Transverse colon (tissue), 4 donors: ENCODE results near the gene PRTN3. TPM values are rescaled to one million over a fixed set of nuclear protein-coding genes. Genes with fewer than 3 reads are reported as not detected.

Experiments
- DNase-seq: peaks from one replicate; pipeline ENCODE4 v3.0.0-alpha.2; 2019
- H3K27ac ChIP-seq, 4 donors: fragments of 200-600 bp; sonication (generic); 2 replicates each; pipeline ENCODE4 v1.5.1; 2016 to 2018; ENCODE audit warnings: inconsistent platforms in 4 of 4
- H3K27me3 ChIP-seq: fragments of 200-600 bp; sonication (generic); 2 replicates; pipeline ENCODE4 v1.5.1; 2017; ENCODE audit warnings: inconsistent platforms
- H3K36me3 ChIP-seq, 4 donors: fragments of 200-600 bp; sonication (generic); 2 replicates each; pipeline ENCODE4 v1.5.1; 2017 to 2019; ENCODE audit warnings: inconsistent platforms in 4 of 4
- H3K4me1 ChIP-seq, 4 donors: fragments of 200-600 bp; sonication (generic); 2 replicates each; pipeline ENCODE4 v1.5.1; 2017 to 2020; ENCODE audit warnings: inconsistent platforms in 4 of 4
- H3K4me3 ChIP-seq, 4 donors: fragments of 200-600 bp; sonication (generic); 1 replicate in 1 of 4; 2 replicates in 3 of 4; pipeline versions ENCODE4 v1.5.1 to v1.6.1; 2017 to 2019; ENCODE audit warnings: inconsistent platforms in 4 of 4
- H3K9me3 ChIP-seq, 2 donors: fragments of 200-600 bp; sonication (generic); 2 replicates each; pipeline ENCODE4 v1.5.1; 2017 to 2019; ENCODE audit warnings: inconsistent platforms in 2 of 2
- EP300 ChIP-seq: sonication (generic); formaldehyde crosslinking; IDR thresholded peaks from one replicate; pipeline ENCODE4 v1.6.1; 2017; ENCODE audit warnings: antibody characterized with exemption, low read depth
- POLR2A ChIP-seq: fragments of 450-650 bp; IDR thresholded peaks from one replicate; pipeline ENCODE4 v1.6.1; 2016; ENCODE audit warnings: antibody characterized with exemption, mild to moderate bottlenecking, moderate library complexity
- POLR2AphosphoS5 ChIP-seq, 3 donors: sonication (generic); formaldehyde crosslinking; IDR thresholded peaks; one replicate each; pipeline ENCODE4 v1.6.1; 2016; ENCODE audit warnings: antibody characterized with exemption in 3 of 3
- WGBS, 2 donors: methylation state at CpG; one replicate each; pipeline ENCODE4 v1.1.5; 2018; ENCODE audit warnings: low coverage in 1 of 2; 5-methylcytosine and 5-hydroxymethylcytosine counted together
- in situ Hi-C, 4 donors: fragments of 200-750 bp; cut with MboI; loops; one replicate each; pipeline versions ENCODE4 v1.15.0 to v1.15.1; 2017; ENCODE audit warnings: low sequenced_read_pairs in 3 of 4, low pct_ligation_motif_present in 1 of 4, low pct_unique_long_range_greater_than_20kb in 1 of 4
- intact Hi-C: fragments of 100-400 bp; cut with DNase I; formaldehyde crosslinking; loops from one replicate; pipeline ENCODE4 v1.15.1; 2023; ENCODE audit warnings: low total_unique reads
- total RNA-seq, 4 donors: library from RNA; depleted of rRNA; stranded (reverse); fragments of >200 nt; gene quantifications; one replicate each; pipeline ENCODE4 v1.1.0, GENCODE V29; 2016
- TF ChIP-seq, protein P1 (sequence below), 5 experiments: fragments of 200-600 bp in 3 of 5; fragments of 450-650 bp in 2 of 5; sonication (generic) in 3 of 5; IDR thresholded peaks; 1 replicate in 2 of 5; 2 replicates in 3 of 5; pipeline ENCODE4 v1.5.1; 2016 to 2017; ENCODE audit warnings: antibody characterized with exemption in 5 of 5, inconsistent platforms in 3 of 5, mild to moderate bottlenecking in 2 of 5, moderate library complexity in 1 of 5

Gene PRTN3
- total RNA-seq, 4 donors from 2014 or later = not detected

DNA sequence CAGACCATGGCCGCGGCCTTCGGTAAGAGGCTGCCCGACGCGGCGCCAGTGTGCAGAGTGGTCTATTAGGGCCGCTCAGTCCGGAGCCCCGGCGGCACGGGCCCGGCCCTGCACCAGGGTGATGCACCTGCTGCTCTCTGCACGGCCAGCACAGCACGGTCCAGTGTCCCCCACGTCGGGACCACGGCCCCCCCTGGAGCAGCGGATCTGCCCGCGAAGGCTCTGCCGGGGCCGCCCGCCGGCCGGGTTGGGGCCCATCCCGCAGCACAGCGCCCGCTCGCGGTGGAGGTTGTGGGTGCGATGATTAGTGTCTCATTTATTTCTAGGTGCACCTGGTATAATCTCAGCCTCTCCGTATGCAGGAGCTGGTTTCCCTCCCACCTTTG is 35.6 kb upstream of the PRTN3 start:
- Histone ChIP-seq H3K27me3 (no peaks in the 10 kb centered on the region), H3K27ac (no peak overlapping the region), H3K9me3 (no peaks in the 10 kb centered on the region), H3K4me1 (peaks cover 31 to 33% (median 32%) of the 10 kb centered on the region in 4 donors), H3K36me3 (peaks cover 0 to 66% (median 47%) of the 10 kb centered on the region in 4 donors), H3K4me3 (no peak overlapping the region)
- intact Hi-C loops = no loop called here
- TF ChIP-seq, protein P1, sequence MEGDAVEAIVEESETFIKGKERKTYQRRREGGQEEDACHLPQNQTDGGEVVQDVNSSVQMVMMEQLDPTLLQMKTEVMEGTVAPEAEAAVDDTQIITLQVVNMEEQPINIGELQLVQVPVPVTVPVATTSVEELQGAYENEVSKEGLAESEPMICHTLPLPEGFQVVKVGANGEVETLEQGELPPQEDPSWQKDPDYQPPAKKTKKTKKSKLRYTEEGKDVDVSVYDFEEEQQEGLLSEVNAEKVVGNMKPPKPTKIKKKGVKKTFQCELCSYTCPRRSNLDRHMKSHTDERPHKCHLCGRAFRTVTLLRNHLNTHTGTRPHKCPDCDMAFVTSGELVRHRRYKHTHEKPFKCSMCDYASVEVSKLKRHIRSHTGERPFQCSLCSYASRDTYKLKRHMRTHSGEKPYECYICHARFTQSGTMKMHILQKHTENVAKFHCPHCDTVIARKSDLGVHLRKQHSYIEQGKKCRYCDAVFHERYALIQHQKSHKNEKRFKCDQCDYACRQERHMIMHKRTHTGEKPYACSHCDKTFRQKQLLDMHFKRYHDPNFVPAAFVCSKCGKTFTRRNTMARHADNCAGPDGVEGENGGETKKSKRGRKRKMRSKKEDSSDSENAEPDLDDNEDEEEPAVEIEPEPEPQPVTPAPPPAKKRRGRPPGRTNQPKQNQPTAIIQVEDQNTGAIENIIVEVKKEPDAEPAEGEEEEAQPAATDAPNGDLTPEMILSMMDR (IDR thresholded peaks at IDR 0.05) = peak in 1 of 5 experiments; percentile 29
- no peak for TF ChIP-seq POLR2AphosphoS5 (IDR thresholded peaks at IDR 0.05)
- in situ Hi-C loops = no loop called here
- WGBS, 2 donors = 95 to 100% methylated on average over 1 to 33 of the region's 33 CpGs
- DNase-seq = no peak

DNA sequence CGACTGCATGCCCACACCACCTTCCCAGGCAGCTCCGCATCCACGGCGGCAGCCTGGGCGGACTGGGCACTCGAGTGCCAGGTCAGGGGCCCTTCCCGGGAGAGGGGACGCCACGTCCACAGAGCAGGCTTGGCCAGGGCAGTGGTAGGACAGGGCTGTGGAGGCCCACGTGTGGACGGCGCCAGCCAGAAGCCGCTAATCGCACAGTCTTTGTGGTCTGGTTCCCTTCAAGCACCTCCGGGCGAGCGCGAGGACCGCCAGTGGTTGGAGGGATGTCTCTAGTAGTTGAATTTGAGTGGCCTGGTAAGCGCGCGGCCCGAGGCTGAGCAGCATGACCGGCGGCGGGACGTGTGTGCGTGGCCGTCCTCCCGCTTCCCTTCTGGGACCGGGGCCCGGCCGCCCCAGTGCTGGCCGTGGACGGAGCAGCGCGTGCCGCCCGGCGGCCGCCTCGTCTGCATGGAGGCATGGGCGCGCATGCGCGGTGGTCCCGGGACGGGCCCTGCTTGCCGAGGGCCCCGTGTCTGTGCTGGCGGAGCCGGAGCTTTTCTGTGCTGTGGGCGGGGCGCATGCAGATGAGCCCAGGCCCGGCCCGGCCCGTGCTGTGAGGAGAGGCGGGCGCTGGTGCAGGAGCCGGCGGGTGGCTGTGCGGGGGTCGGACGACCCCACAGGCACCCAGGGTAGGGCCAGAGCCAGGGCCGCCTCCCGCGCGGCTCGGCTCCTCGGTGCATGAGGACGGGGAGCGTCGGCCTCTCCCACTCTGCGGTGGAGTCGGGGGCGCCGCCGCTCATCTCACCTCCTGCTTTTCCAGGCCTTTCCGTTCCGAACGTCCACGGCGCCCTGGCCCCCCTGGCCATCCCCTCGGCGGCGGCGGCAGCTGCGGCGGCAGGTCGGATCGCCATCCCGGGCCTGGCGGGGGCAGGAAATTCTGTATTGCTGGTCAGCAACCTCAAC is 34.9 kb upstream of the PRTN3 start:
- Histone ChIP-seq H3K27ac (no peak overlapping the region), H3K4me3 (no peak overlapping the region), H3K36me3 (peaks cover 0 to 73% (median 52%) of the 10 kb centered on the region in 4 donors), H3K27me3 (no peaks in the 10 kb centered on the region), H3K4me1 (peaks cover 24 to 26% (median 25%) of the 10 kb centered on the region in 4 donors), H3K9me3 (no peaks in the 10 kb centered on the region)
- in situ Hi-C loops (no loop called here), intact Hi-C loops (no loop called here)
- TF ChIP-seq POLR2A (no peak), EP300 (no peak), POLR2AphosphoS5 (IDR thresholded peaks at IDR 0.05) (no peak)
- TF ChIP-seq, protein P1 (IDR thresholded peaks at IDR 0.05) = no peak
- whole genome bisulfite sequencing, 2 donors = 93 to 96% methylated on average over 8 to 65 of the region's 93 CpGs
- no peak for DNase-seq

DNA sequence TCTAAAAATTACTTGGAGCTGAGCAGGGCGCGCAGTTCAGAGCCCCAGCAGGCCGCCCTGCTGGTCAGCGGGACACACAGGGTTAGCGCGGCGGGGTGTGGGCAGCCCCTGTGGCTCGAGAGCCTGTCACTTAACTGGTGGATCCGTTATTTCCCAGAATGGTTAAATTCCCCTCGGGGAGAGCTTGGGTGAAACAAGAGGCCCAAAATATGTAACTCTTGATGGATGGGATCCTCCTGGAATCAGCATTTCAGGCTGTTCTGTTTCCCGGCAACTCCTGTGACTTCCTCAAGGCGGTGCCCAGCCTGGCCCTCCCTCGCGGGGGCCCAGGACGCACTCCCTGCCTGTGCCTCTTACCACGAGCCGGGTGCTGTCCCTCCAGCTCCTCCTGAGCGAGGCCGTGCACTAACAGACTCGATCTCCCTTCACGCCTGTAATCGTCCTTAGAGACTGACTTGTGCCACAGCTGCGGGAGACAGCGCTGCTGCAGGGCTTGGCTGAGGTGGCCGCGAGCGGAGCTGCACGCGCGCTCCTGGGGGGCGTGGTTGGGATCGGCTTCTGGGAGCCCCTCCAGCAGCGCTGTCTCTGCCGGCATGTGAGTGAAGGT is 33.9 kb upstream of the PRTN3 start:
- no peak for TF ChIP-seq POLR2A
- TF ChIP-seq, protein P1 (IDR thresholded peaks at IDR 0.05) = no peak
- no peak for TF ChIP-seq EP300
- no peak for TF ChIP-seq POLR2AphosphoS5 (IDR thresholded peaks at IDR 0.05)
- DNase-seq = no peak
- H3K4me3 ChIP-seq = no peak overlapping the region
- H3K9me3 ChIP-seq = no peaks in the 10 kb centered on the region
- H3K27me3 ChIP-seq = no peaks in the 10 kb centered on the region
- peaks cover 0 to 84% (median 58%) of the 10 kb centered on the region in 4 donors for H3K36me3 ChIP-seq
- intact Hi-C loops (no loop called here), in situ Hi-C loops (no loop called here)
- H3K4me1 ChIP-seq = peaks cover 13 to 15% (median 15%) of the 10 kb centered on the region in 4 donors
- WGBS, 2 donors = 90% methylated on average over 34 of the region's 34 CpGs; no CpG with 5 or more reads in 1 of the 2 donors
- H3K27ac ChIP-seq = no peak overlapping the region

DNA sequence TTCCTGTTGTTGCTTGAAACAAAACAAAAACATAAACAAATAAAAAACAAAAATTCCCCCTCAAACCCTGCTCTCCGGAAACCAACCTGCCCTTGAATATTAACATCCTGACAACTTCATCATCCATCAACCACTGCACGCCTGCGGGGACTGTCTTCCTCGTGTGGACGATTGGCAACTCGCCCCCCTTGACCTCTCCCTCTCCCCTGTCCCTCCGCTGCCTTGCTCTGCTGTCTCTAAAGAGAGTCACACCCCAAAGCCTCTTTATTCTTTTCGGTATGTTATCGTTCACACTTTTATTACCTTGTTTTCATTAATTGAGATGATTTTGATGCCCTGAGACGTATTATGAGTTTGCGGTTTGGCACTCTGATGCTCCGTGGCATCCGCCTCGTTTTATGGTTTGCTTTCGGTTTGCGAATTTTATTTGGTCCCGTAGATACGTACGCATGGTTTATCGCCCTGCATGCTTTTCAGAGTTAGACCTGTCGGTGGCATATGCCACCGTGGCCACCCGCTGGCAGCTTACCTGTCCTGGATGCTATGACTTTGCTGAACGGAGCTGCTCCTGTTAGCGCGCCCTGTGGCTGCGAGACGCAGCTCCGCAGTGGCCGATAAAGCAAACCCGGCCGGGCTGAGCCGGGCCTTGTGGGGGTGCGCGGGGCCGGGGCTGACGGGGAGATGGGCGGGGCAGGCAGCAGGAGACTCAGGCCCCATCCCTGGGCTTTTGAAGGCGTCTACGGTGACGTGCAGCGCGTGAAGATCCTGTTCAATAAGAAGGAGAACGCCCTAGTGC is 33.0 kb upstream of the PRTN3 start:
- H3K36me3 ChIP-seq = peaks cover 0 to 89% (median 58%) of the 10 kb centered on the region in 4 donors
- H3K4me3 ChIP-seq = no peak overlapping the region
- H3K9me3 ChIP-seq = no peaks in the 10 kb centered on the region
- no peaks in the 10 kb centered on the region for H3K27me3 ChIP-seq
- H3K4me1 ChIP-seq = peaks cover 5 to 6% (median 6%) of the 10 kb centered on the region in 4 donors
- DNase-seq = no peak
- intact Hi-C loops (no loop called here), in situ Hi-C loops (no loop called here)
- 88 to 91% methylated on average over 15 to 43 of the region's 44 CpGs for WGBS, 2 donors
- no peak for TF ChIP-seq POLR2AphosphoS5 (IDR thresholded peaks at IDR 0.05)
- no peak overlapping the region for H3K27ac ChIP-seq
